ENCODE results near the gene PTPN3. TPM values are rescaled to one million over a fixed set of nuclear protein-coding genes. Genes with fewer than 3 reads are reported as not detected.

PTPN3 gene
- total RNA-seq, 6 donors from 2014 or later: 10.2 to 26.2 (median 15.2) TPM

DNA sequence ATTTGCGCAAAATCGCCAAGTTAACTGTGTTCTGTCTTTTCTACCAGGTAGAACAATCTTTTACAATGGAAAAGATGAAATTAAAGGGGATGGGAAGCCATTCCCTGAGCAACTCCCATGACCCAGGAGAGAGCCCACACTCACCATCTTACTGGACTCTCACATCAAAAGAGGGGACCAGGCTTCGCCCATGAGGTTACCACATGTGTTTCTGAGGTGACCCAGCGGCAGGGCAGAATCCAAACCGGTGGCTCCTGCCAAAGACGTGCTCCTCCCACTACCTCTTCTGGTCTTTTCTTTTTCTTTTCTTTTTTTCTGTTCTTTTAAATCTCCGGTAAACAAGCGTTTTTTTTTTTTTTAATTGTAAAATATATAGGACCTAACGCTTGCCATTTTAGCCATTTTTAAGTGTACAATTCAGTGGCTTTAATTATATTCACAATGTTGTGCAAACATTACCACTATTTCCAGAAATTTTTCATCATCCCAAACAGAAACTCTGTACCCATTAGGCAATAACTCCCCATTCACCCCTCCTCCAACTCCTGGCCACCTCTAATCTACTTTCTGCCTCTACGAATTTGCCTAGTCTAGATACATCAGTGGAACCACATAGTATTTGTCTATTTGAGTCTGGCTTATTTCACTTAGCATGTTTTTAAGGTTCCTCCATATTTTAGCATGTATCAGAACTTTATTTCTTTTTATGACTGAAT is 19.3 kb downstream of the PTPN3 start:
- H3K27me3 ChIP-seq: no peaks in the 10 kb centered on the region
- no peaks in the 10 kb centered on the region for H3K36me3 ChIP-seq
- H3K4me1 ChIP-seq: peaks cover 0 to 30% (median 12%) of the 10 kb centered on the region in 4 donors
- no peak for TF ChIP-seq POLR2A (IDR thresholded peaks at IDR 0.05)
- no peak for TF ChIP-seq POLR2AphosphoS5 (IDR thresholded peaks at IDR 0.05)
- TF ChIP-seq, protein P1, sequence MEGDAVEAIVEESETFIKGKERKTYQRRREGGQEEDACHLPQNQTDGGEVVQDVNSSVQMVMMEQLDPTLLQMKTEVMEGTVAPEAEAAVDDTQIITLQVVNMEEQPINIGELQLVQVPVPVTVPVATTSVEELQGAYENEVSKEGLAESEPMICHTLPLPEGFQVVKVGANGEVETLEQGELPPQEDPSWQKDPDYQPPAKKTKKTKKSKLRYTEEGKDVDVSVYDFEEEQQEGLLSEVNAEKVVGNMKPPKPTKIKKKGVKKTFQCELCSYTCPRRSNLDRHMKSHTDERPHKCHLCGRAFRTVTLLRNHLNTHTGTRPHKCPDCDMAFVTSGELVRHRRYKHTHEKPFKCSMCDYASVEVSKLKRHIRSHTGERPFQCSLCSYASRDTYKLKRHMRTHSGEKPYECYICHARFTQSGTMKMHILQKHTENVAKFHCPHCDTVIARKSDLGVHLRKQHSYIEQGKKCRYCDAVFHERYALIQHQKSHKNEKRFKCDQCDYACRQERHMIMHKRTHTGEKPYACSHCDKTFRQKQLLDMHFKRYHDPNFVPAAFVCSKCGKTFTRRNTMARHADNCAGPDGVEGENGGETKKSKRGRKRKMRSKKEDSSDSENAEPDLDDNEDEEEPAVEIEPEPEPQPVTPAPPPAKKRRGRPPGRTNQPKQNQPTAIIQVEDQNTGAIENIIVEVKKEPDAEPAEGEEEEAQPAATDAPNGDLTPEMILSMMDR (IDR thresholded peaks at IDR 0.05): no peak
- TF ChIP-seq EP300 (IDR thresholded peaks at IDR 0.05): no peak
- ATAC-seq (ENCODE audit: low FRiP score in 2 of 2) (no peak), DNase-seq (no peak)
- H3K9me3 ChIP-seq: no peaks in the 10 kb centered on the region
- WGBS, 2 donors: 71 to 72% methylated on average over 10 of the region's 10 CpGs
- H3K27ac ChIP-seq: peak overlapping the region in 1 of 4 donors; percentile 81
- no peak overlapping the region for H3K4me3 ChIP-seq

DNA sequence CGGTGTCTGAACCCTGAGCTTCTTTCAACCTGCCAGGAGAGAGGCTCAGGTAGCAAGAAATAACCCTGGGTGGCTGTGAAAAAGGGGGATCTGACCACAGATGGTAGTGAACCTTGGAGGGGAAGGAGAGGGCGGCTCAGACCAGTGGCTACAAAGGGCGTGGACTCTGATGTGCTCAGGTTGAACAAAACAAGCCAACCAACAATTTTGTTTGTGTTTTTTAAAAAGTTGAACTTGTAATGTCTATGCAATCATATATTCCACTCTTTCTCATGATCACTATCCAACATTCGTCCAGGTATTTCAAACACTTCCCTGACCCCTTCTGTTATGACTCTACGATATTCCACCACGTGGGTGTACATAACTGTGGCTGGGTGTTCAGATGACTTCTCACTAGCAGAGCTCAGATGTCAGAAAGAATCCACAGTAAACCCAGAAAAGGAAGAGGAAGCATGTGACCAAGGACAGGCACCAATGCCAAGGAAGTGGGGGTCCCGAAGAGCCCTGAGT is 20.0 kb downstream of the PTPN3 start:
- Histone ChIP-seq H3K4me3 (no peak overlapping the region), H3K27ac (peak overlapping the region; percentile 79 to 90 (median 80)), H3K9me3 (no peaks in the 10 kb centered on the region), H3K36me3 (no peaks in the 10 kb centered on the region), H3K27me3 (no peaks in the 10 kb centered on the region), H3K4me1 (peaks cover 0 to 34% (median 12%) of the 10 kb centered on the region in 4 donors)
- TF ChIP-seq POLR2AphosphoS5 (IDR thresholded peaks at IDR 0.05) (no peak), EP300 (IDR thresholded peaks at IDR 0.05) (no peak), POLR2A (IDR thresholded peaks at IDR 0.05) (no peak)
- TF ChIP-seq, protein P1 (IDR thresholded peaks at IDR 0.05): no peak
- no peak for ATAC-seq (ENCODE audit: low FRiP score in 2 of 2)
- 60 to 68% methylated on average over 7 of the region's 7 CpGs for WGBS, 2 donors
- DNase-seq: no peak

DNA sequence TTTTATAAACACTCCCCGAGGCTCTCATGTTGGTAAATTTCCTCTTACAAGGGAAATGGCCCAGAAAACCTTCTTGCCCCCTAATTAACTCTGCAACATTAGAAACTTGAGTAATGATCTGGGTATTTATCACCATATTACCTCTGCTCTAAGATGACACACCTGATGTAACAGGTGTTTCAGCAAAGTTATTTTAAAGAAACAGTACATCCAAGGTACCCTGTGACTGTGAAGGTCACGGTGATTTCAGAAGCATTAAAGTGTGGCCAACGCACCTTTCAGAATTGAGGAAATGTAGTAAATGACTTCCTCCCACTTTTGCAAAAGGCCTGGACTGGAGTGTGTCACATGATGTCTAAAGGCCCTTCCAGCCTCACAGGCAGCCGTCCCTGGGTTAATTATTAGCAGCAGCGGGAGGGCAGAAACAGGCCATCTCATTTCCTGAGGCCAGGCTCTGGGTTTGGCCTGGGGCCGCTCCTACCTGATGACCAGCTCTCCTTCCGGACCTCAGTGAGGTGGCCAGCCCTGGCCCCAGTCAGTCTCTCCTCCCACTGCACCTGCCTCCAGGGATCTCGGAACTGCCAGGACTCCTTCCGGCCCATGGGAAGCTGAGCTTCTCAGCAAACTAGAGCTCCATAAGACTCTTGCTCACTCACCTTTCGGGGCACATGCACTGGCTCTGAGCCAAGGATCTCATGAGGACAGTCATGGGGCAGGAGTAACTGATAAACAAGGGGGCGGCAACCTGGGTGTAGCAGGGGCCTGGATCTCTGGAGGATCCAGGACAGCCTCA is 20.7 kb downstream of the PTPN3 start:
- 40 to 49% methylated on average over 8 to 11 of the region's 11 CpGs for WGBS, 2 donors
- TF ChIP-seq POLR2AphosphoS5 (IDR thresholded peaks at IDR 0.05) (peak in 1 of 2 donors; percentile 29), EP300 (IDR thresholded peaks at IDR 0.05) (peak in 1 of 4 donors; percentile 37), POLR2A (IDR thresholded peaks at IDR 0.05) (peak in 1 of 4 donors; percentile 64)
- TF ChIP-seq, protein P1 (IDR thresholded peaks at IDR 0.05): no peak
- peak in 1 of 2 donors; percentile 93 for DNase-seq
- Histone ChIP-seq H3K4me3 (no peak overlapping the region), H3K9me3 (no peaks in the 10 kb centered on the region), H3K27me3 (no peaks in the 10 kb centered on the region), H3K4me1 (peaks cover 0 to 34% (median 12%) of the 10 kb centered on the region in 4 donors), H3K27ac (peak overlapping the region; percentile 79 to 90 (median 80)), H3K36me3 (no peaks in the 10 kb centered on the region)
- peak; percentile 74 to 96 for ATAC-seq (ENCODE audit: low FRiP score in 2 of 2)

DNA sequence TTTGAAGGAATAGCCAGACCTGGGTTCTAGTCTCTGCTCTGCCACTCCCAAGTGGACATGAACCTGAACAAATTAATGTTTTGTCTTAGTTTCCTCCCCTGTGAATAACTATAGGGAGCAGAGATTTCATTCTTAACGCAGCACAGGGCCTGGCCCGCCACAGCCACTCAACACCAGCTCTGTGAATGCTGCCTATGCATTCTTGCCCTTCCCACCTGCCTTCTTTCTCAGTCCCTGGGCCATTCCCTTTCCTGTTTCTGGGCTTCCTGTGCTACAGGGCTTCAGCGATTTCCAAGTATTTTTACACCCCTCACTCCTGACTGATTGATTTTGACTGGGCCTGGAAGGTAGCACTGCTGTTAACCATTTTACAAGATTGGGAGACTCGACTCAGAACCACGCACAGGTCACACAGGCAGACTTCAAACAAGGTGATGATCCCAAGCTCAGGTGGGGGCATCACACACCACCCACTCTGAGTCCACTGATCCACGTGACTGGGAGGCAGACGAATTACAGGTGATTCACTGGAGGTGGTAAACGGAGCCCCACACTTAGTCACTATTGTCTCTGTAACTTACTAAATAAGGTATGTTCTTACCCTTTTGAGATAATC is 21.4 kb downstream of the PTPN3 start:
- no peak for TF ChIP-seq POLR2A (IDR thresholded peaks at IDR 0.05)
- no peak for TF ChIP-seq EP300 (IDR thresholded peaks at IDR 0.05)
- TF ChIP-seq, protein P1 (IDR thresholded peaks at IDR 0.05): no peak
- no peak for TF ChIP-seq POLR2AphosphoS5 (IDR thresholded peaks at IDR 0.05)
- no peaks in the 10 kb centered on the region for H3K9me3 ChIP-seq
- no peaks in the 10 kb centered on the region for H3K27me3 ChIP-seq
- 56 to 58% methylated on average over 8 of the region's 8 CpGs for WGBS, 2 donors
- H3K4me3 ChIP-seq: no peak overlapping the region
- H3K27ac ChIP-seq: peak overlapping the region; percentile 79 to 90 (median 80)
- H3K4me1 ChIP-seq: peaks cover 0 to 34% (median 14%) of the 10 kb centered on the region in 4 donors
- ATAC-seq (ENCODE audit: low FRiP score in 2 of 2): peak in 1 of 2 donors; percentile 27
- H3K36me3 ChIP-seq: no peaks in the 10 kb centered on the region
- DNase-seq: no peak
